DMS153 treated with DMSO at 0.1 percent for 48 hours (cell line): Measurements from ENCODE around the gene TP63.
"Not testable (repeated sequence)": the region's sequence is repeated elsewhere in the genome, so short reads cannot be mapped to it uniquely, and the experiment has no call there.

Experiments used
- DNase-seq: peaks from one replicate; lab custom pipeline; 2025; ENCODE audit not compliant: unreplicated experiment; lab: John Stamatoyannopoulos, UW

TP63 gene

DNA sequence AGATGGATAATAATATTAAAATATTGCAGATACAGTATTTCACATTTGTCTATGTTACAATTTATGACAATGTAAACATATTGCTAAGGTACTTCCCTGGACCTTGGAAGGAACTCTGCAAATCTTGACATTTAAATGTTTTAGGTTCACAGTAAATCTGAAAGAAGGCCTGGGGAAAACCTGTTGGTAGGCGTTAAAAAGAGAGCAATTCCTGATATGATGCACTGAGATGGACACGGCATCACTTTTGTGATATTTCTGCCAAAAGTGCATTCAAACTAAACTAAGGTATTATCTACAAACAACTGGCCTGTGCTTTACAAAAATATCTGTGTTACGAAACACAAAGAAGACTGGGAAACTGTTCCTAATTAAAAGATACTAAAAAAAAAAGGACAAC is 6.1 kb upstream of the TP63 start:
- DNase-seq, result no peak

DNA sequence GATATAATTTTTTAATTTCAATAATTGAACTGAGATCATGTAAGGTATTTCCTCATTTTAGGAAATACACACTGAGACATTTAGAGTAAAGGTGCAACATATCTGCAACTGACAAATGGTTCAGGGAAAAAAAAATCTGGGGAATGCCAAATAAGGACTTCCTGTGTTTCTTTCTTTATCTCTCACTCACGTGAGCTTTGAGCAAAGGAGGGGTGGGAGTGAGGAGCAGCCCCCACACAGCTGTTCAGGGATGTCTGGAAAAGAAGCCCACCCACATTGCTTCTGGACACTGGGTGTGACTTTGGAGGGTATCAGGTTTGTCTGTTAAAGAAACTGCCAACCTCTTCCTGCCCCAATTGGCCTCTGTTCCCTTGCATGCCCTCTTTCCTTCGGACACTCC is 5.6 kb upstream of the TP63 start:
- no peak for DNase-seq

DNA sequence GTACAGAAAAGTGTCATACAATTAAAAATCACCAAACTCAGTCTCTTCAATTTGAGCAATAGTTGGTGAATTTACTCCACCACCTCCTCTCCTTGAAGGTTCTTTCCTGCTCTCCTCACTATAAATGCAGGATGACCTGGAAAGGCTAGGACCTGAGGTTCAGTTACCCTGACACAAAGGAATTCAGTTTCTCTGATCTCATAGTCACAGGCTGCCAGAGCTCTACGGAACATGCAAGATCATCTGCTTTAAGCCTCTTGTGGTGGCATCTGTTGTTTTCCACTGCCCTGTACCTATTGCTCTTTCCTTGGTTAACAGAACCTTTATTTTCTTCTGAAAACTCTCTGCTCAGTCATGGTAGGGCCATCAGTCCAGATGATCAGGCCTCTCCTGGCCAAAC is 4.9 kb upstream of the TP63 start:
- DNase-seq, result no peak

DNA sequence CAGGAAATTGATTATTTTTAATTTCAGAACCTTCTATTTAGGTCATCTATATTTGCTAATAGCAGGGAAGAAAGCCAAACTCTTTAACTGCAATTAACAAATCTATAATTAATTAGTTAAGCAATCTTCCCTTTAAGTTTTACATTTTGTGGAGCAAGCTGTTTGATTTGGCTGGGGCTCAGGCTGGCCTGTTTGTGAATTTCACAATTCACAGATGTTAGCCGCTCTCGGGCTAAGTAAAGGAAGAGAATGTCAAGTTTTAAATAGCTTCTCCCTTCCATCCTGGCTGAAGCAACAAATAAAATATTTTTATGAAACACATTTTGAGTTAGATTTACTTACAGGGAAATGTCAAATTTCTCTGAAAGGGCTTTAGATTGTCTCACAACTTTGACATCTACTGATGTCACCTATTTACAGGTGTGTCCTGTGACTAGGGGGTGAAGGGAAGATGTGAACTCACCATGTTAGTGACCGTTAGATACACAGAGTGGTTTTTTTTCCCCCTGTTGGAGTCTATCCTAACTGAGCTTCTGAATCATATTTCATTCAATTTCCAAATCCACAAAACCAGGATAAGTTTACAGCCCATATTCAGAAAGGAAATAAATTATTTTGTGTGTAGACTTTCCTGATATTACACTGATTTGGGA is 1.3 kb upstream of the TP63 start:
- no peak for DNase-seq

DNA sequence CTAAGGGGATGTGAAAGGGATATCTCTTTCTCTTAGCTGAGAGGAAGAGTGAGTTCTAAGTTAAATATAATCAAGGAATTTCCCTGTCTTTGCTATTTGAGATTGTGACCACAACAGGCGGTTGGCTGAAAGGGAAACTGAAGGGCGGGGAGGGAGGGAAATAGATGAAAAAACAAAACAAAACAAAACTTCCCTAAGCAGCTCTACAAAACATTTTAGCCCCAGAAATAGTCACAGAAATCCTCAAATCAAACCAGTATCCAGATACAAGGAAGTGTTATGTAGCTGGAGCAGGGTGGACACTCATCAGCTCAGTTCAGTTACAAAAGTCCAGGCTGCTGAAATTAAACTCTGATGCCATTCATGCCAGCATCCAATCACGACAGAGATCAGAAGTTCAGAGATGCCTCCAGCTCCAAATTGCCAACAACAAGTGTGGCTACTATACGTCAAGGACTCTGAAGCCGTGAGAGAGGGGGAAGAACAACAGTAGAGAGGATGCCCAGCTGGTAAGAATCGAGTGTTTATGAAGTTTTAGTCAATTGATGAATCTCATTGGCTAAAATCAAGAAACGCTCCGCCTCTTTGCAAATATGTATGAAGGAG is 319 bp upstream of the TP63 start:
- DNase-seq, result no peak

DNA sequence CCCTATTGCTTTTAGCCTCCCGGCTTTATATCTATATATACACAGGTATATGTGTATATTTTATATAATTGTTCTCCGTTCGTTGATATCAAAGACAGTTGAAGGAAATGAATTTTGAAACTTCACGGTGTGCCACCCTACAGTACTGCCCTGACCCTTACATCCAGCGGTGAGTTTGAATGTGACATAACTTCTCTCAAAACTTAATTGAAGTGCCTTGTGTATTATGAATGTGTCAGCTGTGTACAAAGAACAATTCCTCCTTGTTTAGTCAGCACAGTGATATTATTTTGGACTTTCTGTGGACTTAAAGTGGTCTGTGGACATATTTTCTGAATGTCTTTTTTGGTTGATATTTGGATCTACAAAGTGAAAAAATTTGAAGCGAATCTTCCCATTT is 220 bp downstream of the TP63 start:
- DNase-seq, result no peak

DNA sequence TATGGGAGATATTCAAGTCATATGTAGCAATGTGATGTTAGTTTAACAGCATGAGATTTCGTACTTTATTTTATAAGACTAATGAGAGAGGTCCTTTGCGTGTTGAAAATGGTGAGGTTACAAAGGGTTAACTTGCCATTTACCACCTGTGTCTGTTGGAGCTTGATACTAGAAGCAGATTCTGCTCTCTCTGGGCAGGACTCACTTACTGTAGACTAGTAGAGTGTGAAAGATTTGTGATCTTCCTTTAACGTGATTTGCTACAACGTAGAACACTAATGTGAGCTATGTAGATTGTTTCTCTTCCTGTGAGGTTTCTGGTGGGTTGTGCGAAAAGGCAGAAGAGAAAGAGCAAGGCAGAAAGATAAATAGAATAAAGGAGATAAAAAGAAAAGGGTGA is 1.1 kb downstream of the TP63 start:
- no peak for DNase-seq

DNA sequence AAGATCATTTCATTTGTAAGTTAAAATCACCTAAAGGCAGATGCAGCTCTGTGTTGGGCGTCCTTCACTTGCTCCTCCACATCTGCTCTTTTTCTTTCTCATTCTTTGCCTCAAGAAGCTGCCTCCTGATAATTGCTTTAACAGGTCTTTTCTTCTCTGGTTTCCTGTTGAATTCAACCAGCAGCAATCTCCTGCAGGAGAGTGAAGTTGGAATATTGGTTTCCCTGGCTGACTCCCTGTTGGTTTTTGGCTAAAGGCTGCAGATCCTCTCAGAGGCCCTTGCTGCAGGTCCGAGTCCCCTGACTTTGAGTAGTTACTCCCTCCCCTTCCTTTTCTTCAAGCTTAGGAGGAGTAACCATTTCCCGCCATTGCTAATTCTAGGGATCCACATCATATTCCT is 4.2 kb downstream of the TP63 start:
- no peak for DNase-seq

DNA sequence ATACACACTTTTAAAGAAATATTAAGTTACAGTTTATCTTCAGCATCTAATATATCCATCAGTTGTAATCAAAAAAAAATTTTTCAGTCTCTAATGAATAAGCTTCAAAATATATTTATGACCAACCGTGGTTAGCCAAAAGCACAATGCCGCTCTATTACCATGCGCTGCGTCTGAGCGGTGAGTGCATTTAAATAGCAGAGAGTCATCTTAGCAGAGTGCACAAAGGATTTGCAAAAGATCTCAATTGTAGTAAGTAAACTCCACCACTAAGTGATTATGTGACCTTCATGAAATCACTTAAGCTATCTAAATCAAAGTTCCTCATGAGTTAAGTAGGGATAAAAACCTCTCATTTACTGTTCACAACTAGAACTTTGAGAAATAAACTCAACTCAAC is 4.9 kb downstream of the TP63 start:
- DNase-seq, result no peak

DNA sequence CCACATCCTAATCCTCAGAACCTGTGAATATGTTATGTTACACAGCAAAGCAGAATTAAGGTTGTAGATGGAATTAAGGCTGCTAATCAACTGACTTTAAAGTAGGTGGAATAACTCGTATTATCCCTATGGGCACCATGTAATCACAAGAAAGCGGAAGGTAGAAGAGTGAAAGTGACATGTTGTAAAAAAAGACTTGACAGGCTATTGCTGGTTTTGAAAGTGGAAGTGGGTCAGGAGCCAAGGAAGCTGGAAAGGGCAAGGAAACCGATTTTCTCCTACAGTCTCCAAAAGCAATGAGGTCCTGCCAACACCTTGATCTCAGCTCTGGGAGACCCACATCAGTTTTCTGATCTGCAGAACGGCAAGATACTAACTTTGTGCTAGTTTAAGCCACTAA is 6.6 kb downstream of the TP63 start:
- DNase-seq, result no peak

DNA sequence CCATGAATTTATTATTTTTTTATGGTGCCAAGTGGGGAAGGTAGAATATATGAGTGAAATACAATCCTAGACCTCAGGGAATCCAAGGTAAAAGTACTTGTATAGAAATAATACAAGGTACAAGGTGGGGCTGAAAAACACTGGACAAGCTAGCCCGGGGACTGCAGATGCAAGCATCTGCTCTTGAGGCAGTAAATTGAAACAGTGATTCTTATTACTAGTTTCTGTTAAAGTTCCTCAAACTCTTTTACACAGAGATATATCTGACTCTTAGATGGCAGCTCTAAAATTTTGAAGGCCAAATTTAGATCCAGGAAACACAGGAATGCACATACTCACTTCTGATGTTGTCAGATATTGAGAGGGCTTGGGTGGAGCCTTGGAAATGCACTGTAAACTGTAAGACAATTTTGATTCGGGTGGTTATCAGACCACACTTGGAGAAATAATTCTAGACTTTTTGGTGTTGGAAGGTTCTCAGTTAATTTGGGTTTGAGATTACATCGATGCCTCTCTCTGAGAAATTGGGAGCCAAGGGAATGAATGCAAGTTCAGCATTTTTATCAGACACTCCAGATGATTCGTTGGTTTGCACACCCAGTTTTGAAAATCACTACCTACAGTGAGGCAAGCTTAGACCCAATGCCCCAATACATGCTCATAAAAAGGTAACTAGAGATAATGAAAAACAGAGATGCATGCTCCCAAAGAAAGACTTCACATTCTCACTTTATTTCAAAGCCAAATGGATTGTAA is 7.3 kb downstream of the TP63 start:
- no peak for DNase-seq

DNA sequence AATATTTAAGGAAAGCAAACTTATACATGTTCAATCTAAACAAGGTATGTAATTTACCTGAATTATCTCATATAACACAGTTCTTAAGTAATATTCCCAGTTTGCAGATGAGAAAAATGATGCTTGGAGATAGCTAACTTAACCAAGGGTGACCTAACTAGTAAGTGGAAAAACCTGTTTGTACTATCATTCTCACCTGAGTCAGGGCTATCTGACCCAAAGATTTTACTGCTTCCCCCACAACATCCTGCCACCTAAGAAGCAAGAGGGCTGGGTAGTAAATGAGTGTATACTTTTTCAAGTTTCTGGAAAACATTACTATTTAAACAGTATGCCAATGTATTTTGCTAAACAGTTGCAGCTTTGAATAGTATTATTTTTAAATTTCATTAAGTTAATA is 10.6 kb downstream of the TP63 start:
- no peak for DNase-seq

DNA sequence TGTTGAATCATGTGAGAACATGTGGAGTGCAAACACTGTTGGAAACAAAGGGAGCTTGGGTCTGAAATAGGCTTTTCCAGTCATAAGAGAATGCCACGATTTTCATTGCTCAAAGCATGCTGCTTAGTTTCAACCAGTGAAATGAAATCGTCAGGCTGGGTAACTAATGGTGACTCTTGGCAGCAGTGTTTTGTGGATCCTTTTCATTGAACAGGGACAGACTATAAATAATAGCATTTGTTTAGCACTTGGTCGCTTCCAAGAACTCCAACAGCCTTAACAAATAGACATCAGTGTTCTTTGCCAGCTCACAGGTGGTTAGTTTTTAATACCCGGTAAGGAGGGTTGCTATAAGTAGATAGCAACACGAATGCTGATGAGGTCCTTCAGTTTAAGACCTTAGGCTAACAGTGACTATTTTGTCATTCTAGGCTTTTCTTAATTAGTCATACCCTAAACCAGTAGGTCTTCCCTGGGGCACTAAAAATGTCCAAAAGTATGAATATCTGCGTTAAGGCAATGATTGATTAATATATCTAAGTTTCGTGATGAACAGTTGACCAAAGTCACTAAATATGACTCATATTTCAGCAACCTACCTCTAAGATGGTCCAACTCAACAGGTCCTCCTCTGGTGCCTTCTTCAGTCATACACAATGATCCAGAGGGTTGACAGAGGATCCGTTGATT is 15.8 kb downstream of the TP63 start:
- no peak for DNase-seq

DNA sequence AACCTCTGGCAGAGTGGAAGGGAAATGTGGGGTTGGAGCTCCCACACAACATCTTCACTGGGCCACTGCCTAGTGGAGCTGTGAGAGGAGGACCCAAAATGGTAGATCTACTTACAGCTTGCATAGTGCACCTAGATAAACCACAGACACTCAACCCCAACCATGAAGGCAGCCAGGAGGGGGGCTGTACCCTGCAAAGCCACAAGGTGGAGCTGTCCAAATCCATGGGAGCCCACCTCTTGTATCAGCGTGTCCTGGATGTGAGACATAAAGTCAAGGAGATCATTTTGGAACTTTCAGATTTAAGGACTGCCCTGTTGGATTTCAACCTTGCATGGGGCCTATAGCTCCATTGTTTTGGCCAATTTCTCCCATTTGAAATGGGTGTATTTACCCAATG is 20.9 kb downstream of the TP63 start:
- no peak for DNase-seq

DNA sequence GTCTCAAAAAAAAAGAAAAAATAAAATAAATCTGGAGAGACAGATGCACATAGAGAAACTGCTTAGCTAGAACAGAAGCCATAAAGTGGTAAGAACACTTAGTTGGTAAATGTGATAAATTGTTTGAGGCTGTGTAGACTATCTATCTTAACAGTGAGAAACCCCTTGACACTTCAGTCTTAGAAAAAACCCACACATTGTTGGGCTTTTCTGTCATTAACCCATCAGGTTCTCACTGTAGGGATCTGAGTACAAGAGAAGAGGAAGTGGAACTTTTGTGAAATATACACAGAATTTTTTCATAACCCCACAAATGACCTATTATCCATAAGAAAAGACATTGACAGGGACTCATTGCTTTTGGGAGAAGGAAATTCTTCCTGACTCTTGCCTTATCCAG is 24.4 kb downstream of the TP63 start:
- no peak for DNase-seq

DNA sequence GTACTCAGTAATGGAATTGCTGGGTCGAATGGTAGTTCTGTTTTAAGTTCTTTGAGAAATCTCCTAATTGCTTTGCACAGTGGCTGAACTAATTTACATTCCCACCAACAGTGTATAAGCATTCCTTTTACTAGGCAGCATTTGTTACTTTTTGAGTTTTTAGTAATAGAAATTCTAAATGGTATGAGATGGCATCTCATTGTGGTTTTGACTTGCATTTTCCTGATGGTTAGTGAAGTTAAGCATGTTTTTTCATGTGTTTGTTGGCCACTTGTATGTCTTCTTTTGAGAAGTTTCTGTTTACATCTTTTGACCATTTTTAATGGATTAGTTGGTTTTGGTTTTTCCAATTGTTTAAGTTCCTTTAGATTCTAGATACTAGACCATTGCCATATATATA is 28.4 kb downstream of the TP63 start:
- no peak for DNase-seq

DNA sequence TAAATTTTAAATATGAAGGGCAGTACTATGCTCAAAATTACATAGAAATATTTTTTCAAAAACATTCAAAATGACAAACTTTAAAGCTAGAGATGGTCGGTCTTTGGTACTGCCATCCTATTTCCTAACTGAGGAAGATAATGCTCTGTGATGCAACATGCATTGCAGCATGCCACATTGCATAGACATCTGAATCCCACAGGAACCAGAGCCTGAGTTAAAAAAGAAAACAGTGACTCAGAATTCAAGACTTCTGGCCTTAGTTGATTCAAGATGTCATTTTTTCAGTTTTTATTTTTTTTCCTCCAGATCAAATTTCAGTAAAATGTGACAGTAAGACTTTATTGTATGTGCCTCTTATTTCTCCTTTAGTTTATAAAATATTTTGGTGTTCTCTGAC is 33.1 kb downstream of the TP63 start:
- DNase-seq, result no peak

DNA sequence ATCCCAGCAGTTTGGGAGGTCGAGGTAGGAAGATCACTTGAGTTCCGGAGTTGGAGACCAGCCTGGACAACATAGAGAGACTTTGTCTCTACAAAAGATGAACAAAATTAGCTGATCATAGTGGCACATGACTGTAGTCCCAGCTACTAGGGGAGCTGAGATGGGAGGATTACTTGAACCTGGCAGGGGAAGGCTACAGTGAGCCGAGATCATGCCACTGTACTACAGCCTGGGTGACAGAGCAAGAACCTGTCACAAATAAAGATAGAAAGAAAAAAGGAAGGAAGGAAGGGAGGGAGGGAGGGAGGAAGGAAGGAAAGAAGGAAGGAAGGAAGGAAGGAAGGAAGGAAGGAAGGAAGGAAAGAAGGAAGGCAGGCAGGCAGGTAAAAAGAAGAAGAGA is 41.2 kb downstream of the TP63 start:
- not testable (repeated sequence) for DNase-seq

DNA sequence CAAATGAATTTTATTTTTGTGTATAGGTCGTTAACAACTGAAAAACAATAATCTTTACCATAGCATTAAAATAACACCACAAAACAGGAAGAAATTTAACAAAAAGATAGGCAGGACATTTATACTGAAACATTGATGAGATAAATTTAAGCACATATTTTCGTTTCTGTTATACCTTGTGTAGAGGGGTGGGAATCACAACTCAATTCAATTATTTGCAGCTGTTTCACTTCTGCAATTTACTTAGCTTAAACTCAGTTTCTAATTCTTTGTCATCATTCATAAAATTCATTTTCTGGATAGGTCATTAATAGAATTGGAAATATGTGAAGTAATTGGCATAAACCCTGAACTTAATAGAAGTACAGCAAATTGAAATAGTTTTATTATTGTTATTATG is 42.3 kb downstream of the TP63 start:
- DNase-seq, result no peak

DNA sequence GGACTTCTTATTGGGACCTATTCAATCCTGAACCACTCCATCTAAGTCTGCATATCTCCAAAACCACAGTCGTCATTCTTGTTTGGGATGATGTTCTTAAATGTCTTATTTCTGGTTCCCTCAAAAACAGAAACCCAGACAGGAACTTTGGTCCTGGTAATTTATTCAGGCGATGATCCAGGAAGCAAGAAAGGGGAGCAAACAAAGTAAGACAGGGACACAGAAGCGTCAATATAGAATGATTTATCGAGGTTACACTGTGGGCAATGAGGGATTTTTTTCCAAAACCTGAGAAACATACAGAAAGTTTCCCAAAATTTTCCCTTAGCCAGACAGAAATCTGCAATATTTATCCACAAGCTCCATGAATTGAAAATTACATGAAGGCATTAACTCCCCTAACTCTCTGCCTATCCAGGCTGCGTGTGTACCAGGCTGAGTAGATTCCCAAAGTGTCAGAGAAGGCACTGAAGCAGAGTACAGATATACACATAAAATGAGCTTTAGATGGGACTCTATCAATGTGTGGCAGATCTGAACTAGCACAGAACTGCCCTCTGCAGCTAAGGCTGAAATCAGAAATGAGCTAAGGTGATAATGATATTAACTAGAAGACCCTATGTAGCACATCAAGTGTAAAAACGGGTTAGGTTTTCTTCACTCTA is 43.2 kb downstream of the TP63 start:
- no peak for DNase-seq

DNA sequence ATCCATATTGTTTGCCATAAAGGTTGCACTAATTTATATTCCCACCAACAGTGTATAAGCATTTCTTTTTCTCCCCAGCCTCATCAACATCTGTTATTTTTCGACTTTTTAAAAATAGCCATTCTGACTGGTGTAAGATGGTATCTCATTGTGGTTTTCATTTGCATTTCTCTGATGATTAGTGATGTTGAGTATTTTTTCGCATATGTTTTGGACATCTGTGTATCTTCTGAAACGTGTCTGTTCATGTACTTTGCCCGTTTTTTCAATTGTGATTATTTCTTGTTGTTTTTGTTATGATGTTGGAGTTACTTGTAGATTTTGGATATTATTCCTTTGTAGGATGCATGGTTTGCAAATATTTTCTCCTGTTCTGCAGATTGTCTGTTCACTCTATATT is 46.5 kb downstream of the TP63 start:
- DNase-seq, result no peak

DNA sequence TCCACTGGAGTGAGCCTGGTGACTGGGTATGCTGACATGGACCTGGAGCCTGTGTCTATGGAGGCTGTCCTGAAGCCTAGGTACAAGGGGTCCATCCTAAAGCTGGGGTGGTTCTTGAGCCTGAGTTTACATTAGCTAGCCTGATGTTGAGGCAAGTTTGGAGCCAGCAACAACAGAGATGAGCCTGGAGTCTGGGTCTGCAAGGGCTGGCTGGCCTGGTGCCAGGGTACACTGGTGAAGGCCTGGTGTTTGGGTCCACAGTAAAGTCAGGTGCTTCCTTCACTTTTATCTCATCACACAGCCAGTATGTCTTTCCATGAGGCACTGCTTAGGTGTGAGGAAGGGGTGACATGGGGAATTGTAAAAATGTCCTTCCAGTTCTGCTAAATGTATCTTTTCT is 49.5 kb downstream of the TP63 start:
- DNase-seq, result no peak
